ENCODE results near the gene SPACA6.

SPACA6 gene

GRCh38 chr19:51688671-51689571, 4.2 kb upstream of the SPACA6 start:
- H3K4me3 ChIP-seq (ENCODE audit: control insufficient read depth, low read depth, low read length) = peak overlapping the region; percentile 92

GRCh38 chr19:51689751-51690453, 3.2 kb upstream of the SPACA6 start:
- no peak for DNase-seq (ENCODE audit: low read depth)
- H3K4me3 ChIP-seq (ENCODE audit: control insufficient read depth, low read depth, low read length) = peak overlapping the region; percentile 92
- TF ChIP-seq CTCF (IDR thresholded peaks at IDR 0.05; ENCODE audit: control insufficient read depth, insufficient read depth, low read depth, low read length, missing control alignments) = no peak

More at GRCh38 chr19:51688671-51689571, 4.2 kb upstream of the SPACA6 start:
- no peak for TF ChIP-seq CTCF (IDR thresholded peaks at IDR 0.05; ENCODE audit: control insufficient read depth, insufficient read depth, low read depth, low read length, missing control alignments)
- peak; percentile 95 for DNase-seq (ENCODE audit: low read depth)

DNA sequence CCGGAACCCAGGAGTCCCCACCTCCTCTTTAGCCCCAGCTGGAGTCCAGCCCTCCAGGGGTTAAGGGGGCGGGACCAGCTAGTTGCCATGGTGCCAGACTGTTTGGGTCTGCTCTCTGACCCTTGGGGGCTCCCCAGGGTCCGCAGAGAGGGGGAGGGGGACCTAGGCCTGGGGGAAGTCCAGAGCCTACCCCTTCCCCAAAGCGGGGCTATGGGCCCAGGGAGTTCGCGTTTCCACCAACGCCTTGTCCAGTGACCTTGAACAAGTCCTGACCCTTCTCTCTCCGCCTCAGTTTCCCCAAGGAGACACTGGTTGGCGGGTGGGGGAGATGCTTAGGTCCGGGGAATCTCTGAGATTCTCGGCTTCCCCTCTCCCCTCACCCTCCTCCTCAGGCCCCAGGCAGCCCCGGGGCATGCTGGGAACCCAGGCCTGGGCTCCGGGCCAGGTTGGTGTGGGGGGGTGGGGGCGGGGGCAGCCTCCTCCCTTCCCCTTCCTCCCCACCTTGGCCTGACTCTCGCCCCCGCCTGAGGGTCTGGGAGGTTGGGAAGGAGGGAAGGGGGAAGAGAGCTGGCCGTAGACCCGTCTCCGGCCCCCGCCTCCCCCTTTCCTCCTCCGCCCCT, 2.6 kb upstream of the SPACA6 start:
- no peak for DNase-seq (ENCODE audit: low read depth)
- no peak for TF ChIP-seq CTCF (IDR thresholded peaks at IDR 0.05; ENCODE audit: control insufficient read depth, insufficient read depth, low read depth, low read length, missing control alignments)
- H3K4me3 ChIP-seq (ENCODE audit: control insufficient read depth, low read depth, low read length) = peak overlapping the region; percentile 92

GRCh38 chr19:51691074-51691583, 2.0 kb upstream of the SPACA6 start:
- no peak for DNase-seq (ENCODE audit: low read depth)
- peak overlapping the region; percentile 92 for H3K4me3 ChIP-seq (ENCODE audit: control insufficient read depth, low read depth, low read length)
- no peak for TF ChIP-seq CTCF (IDR thresholded peaks at IDR 0.05; ENCODE audit: control insufficient read depth, insufficient read depth, low read depth, low read length, missing control alignments)

GRCh38 chr19:51691584-51692428, 1.3 kb upstream of the SPACA6 start:
- peak overlapping the region; percentile 92 for H3K4me3 ChIP-seq (ENCODE audit: control insufficient read depth, low read depth, low read length)
- TF ChIP-seq CTCF (IDR thresholded peaks at IDR 0.05; ENCODE audit: control insufficient read depth, insufficient read depth, low read depth, low read length, missing control alignments) = no peak
- DNase-seq (ENCODE audit: low read depth) = no peak
